HEK293 (cell line): Measurements from ENCODE around the gene MYZAP.

ENCODE experiments used
- CTCF ChIA-PET: fragments of 350-600 bp; formaldehyde crosslinking; extraction: SDS; loops from one replicate; lab custom pipeline; 2021; ENCODE audit warnings: antibody characterized with exemption; lab: Yijun Ruan, JAX
- POLR2A ChIA-PET: fragments of 300-600 bp; formaldehyde crosslinking; extraction: SDS; loops from one replicate; lab custom pipeline; 2020; ENCODE audit warnings: antibody characterized with exemption, inconsistent platforms; lab: Yijun Ruan, JAX
- H3K27ac ChIP-seq: fragments of 200-500 bp; sonication (Bioruptor generic); 2 replicates; pipeline ENCODE4 v1.5.1; 2014; ENCODE audit warnings: low read depth, low read length, control low read depth, inconsistent platforms; ENCODE audit errors: extremely low read depth
- H3K36me3 ChIP-seq, 2 experiments: fragments of 200-500 bp in 1 of 2; sonication (Bioruptor generic) in 1 of 2; 1 replicate in 1 of 2; 2 replicates in 1 of 2; pipeline ENCODE4 v1.5.1; 2014 to 2017; ENCODE audit warnings: inconsistent platforms in 2 of 2, low read length in 2 of 2; ENCODE audit not compliant: control insufficient read depth in 2 of 2, insufficient read depth in 1 of 2
- H3K4me1 ChIP-seq: fragments of 200-500 bp; sonication (Bioruptor generic); 2 replicates; pipeline ENCODE4 v1.5.1; 2014; ENCODE audit warnings: mild to moderate bottlenecking, low read length, inconsistent platforms; ENCODE audit not compliant: control insufficient read depth, insufficient read depth
- H3K4me3 ChIP-seq: 2 replicates; pipeline ENCODE4 v1.5.1; 2011; ENCODE audit warnings: low read depth, mild to moderate bottlenecking, control low read depth, low read length, moderate library complexity
- H3K9me3 ChIP-seq: fragments of 200-500 bp; sonication (Bioruptor generic); 2 replicates; pipeline ENCODE4 v1.5.1; 2014; ENCODE audit warnings: low read depth, low read length, inconsistent platforms; ENCODE audit not compliant: control insufficient read depth, insufficient read depth
- GLIS1 ChIP-seq: fragments of 450-650 bp; formaldehyde crosslinking; IDR thresholded peaks from 2 replicates; pipeline ENCODE4 v1.5.1; 2016; ENCODE audit warnings: missing biosample characterization, missing genetic modification characterization
- KLF8 ChIP-seq: fragments of 450-650 bp; formaldehyde crosslinking; IDR thresholded peaks from 2 replicates; pipeline ENCODE4 v1.5.1; 2016; ENCODE audit warnings: missing biosample characterization, missing genetic modification characterization
- OVOL3 ChIP-seq: fragments of 450-650 bp; formaldehyde crosslinking; IDR thresholded peaks from 2 replicates; pipeline ENCODE4 v1.5.1; 2016; ENCODE audit warnings: missing biosample characterization, missing genetic modification characterization
- YY2 ChIP-seq: fragments of 450-650 bp; formaldehyde crosslinking; IDR thresholded peaks from 2 replicates; pipeline ENCODE4 v1.5.1; 2016; ENCODE audit warnings: missing biosample characterization, missing genetic modification characterization
- ZBTB1 ChIP-seq: fragments of 450-650 bp; formaldehyde crosslinking; IDR thresholded peaks from 2 replicates; pipeline ENCODE4 v1.5.1; 2016; ENCODE audit warnings: missing biosample characterization, missing genetic modification characterization
- ZBTB17 ChIP-seq: fragments of 450-650 bp; formaldehyde crosslinking; IDR thresholded peaks from 2 replicates; pipeline ENCODE4 v1.5.1; 2016; ENCODE audit warnings: missing biosample characterization, missing genetic modification characterization
- ZIC2 ChIP-seq: fragments of 450-650 bp; formaldehyde crosslinking; IDR thresholded peaks from 2 replicates; pipeline ENCODE4 v1.5.1; 2016; ENCODE audit warnings: missing biosample characterization, missing genetic modification characterization
- ZNF121 ChIP-seq: fragments of 450-650 bp; formaldehyde crosslinking; IDR thresholded peaks from 2 replicates; pipeline ENCODE4 v1.5.1; 2016; ENCODE audit warnings: missing biosample characterization, missing genetic modification characterization
- ZNF16 ChIP-seq: fragments of 450-650 bp; formaldehyde crosslinking; IDR thresholded peaks from 2 replicates; pipeline ENCODE4 v1.5.1; 2016; ENCODE audit warnings: low read depth, missing biosample characterization, missing genetic modification characterization
- ZNF19 ChIP-seq: fragments of 450-650 bp; formaldehyde crosslinking; IDR thresholded peaks from 2 replicates; pipeline ENCODE4; 2016; ENCODE audit warnings: missing biosample characterization, missing genetic modification characterization, low read depth
- ZNF24 ChIP-seq: fragments of 450-650 bp; formaldehyde crosslinking; IDR thresholded peaks from 2 replicates; pipeline ENCODE4 v1.5.1; 2016; ENCODE audit warnings: missing biosample characterization, missing genetic modification characterization
- ZNF266 ChIP-seq: fragments of 450-650 bp; formaldehyde crosslinking; IDR thresholded peaks from 2 replicates; pipeline ENCODE4 v1.5.1; 2016; ENCODE audit warnings: missing biosample characterization, missing genetic modification characterization, low read depth
- ZNF302 ChIP-seq: fragments of 450-650 bp; formaldehyde crosslinking; IDR thresholded peaks from 2 replicates; pipeline ENCODE4 v1.5.1; 2016; ENCODE audit warnings: missing biosample characterization, missing genetic modification characterization, low read depth
- ZNF404 ChIP-seq: fragments of 450-650 bp; formaldehyde crosslinking; IDR thresholded peaks from 2 replicates; pipeline ENCODE4 v1.5.1; 2017; ENCODE audit warnings: missing biosample characterization, missing genetic modification characterization
- ZNF48 ChIP-seq: fragments of 450-650 bp; formaldehyde crosslinking; IDR thresholded peaks from 2 replicates; pipeline ENCODE4 v1.5.1; 2016; ENCODE audit warnings: missing biosample characterization, missing genetic modification characterization
- ZNF530 ChIP-seq: fragments of 450-650 bp; formaldehyde crosslinking; IDR thresholded peaks from 2 replicates; pipeline ENCODE4 v1.5.1; 2016; ENCODE audit warnings: low read depth, missing biosample characterization, missing genetic modification characterization
- ZNF585B ChIP-seq: fragments of 450-650 bp; formaldehyde crosslinking; IDR thresholded peaks from 2 replicates; pipeline ENCODE4 v1.5.1; 2016; ENCODE audit warnings: missing biosample characterization, missing genetic modification characterization
- TF ChIP-seq, protein P1 (sequence below): fragments of 450-650 bp; formaldehyde crosslinking; IDR thresholded peaks from 2 replicates; pipeline ENCODE4 v1.5.1; 2016; ENCODE audit warnings: missing biosample characterization, missing genetic modification characterization
- TF ChIP-seq, protein P2 (sequence below): fragments of 450-650 bp; formaldehyde crosslinking; IDR thresholded peaks from 2 replicates; pipeline ENCODE4 v1.5.1; 2016; ENCODE audit warnings: missing biosample characterization, missing genetic modification characterization
- TF ChIP-seq, protein P3 (sequence below): fragments of 450-650 bp; formaldehyde crosslinking; IDR thresholded peaks from 2 replicates; pipeline ENCODE4 v1.5.1; 2016; ENCODE audit warnings: missing biosample characterization, missing genetic modification characterization

Gene MYZAP

DNA sequence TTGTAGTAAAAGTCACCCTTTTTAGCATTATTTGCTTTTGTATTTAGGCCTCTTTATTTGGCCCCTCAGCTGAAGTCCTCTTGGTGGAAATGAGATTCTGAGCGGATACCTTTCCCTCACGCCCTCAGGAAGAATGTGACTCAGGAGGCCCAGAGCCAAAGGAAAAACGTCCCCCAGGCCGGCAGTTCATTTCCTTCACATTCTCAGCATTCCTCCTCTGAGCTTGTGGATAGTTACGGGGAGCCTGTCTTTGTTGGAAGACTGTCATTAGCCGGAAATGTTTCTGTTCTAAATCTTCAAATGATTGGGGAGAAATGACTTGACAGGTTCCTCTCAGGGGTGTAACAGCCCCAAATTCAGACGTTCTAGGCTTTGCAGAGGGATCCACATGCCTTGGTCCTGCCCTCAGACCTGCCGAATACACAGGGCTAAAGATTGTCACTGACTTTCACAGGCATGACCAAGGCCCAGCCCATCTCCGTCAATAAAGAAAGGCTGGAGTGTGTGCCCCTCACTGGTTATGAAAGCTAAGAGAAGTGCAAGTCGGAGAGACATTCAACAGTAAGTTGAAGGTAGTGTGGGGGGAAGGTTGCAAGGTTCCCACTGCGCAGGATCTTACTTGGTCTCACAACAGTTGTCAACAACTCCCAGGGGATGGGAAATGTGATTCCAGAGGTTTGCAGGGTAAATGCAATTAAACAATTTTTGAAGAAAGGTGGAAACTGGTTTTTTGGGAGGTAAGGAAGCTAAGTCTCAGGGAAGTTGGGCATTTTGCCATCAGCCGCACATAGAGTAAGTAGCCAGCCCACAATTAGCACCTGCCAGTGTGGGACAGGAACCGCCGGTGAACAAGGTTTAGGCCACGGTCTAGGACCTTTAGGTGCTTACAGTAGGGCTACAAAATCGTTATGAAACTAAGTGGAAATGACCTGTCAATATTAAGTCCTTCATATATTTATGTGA lies 39.7 kb upstream of the MYZAP start:
- Histone ChIP-seq H3K4me3 (no peak overlapping the region), H3K9me3 (no peaks in the 10 kb centered on the region), H3K36me3 (no peaks in the 10 kb centered on the region), H3K27ac (no peak overlapping the region), H3K4me1 (no peaks in the 10 kb centered on the region)
- ChIA-PET CTCF (interaction anchor here (0.6 to 2.7 kb wide), 7 partner anchors 8 to 228 kb away, joined by 3 to 9 read pairs (median 4); no protein-coding TSS in a partner anchor), POLR2A (no interaction called here)
- TF ChIP-seq YY2 (tag by site-specific recombination) (no peak), ZNF302 (no peak), ZBTB17 (tag by site-specific recombination) (no peak), ZNF266 (tag by site-specific recombination) (no peak), ZNF121 (no peak), OVOL3 (tag by site-specific recombination) (no peak), ZNF16 (tag by site-specific recombination) (no peak), ZNF530 (tag by site-specific recombination) (no peak)
- TF ChIP-seq, protein P1, sequence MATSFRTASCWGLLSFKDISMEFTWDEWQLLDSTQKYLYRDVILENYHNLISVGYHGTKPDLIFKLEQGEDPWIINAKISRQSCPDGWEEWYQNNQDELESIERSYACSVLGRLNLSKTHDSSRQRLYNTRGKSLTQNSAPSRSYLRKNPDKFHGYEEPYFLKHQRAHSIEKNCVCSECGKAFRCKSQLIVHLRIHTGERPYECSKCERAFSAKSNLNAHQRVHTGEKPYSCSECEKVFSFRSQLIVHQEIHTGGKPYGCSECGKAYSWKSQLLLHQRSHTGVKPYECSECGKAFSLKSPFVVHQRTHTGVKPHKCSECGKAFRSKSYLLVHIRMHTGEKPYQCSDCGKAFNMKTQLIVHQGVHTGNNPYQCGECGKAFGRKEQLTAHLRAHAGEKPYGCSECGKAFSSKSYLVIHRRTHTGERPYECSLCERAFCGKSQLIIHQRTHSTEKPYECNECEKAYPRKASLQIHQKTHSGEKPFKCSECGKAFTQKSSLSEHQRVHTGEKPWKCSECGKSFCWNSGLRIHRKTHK (tag by site-specific recombination), result no peak
- TF ChIP-seq, protein P2, sequence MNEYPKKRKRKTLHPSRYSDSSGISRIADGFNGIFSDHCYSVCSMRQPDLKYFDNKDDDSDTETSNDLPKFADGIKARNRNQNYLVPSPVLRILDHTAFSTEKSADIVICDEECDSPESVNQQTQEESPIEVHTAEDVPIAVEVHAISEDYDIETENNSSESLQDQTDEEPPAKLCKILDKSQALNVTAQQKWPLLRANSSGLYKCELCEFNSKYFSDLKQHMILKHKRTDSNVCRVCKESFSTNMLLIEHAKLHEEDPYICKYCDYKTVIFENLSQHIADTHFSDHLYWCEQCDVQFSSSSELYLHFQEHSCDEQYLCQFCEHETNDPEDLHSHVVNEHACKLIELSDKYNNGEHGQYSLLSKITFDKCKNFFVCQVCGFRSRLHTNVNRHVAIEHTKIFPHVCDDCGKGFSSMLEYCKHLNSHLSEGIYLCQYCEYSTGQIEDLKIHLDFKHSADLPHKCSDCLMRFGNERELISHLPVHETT, result no peak

DNA sequence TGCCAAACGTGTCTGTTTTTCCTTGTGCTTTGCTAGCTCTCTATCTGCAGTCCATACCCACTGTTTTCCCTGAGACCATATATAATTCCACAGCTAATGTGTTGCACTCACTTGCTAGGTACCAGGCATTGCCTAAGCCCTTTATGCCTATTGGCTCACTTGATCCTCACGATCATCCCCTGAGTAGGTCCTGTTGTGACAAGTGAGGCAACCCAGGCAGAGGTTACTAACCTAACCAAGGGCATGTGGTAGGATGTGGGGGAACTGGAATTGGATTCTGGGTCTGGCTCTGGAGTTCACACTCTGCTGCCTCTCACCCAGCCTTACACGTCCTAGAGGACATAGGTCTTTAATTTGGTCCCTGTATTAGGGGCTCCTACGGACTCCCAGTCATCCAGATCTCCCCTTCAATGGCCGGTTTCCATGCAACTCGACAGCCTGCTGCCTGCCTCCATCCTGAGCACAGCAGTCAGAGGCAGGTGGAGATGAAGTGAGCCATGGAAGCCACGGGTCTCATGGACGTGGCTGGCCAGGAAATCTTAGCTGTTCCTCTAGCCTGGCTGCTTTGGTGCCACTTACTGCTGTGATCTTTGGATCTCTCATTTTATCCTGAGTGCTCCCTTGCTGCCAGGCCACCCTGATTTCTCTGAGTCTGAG lies 38.9 kb upstream of the MYZAP start:
- TF ChIP-seq, protein P3, sequence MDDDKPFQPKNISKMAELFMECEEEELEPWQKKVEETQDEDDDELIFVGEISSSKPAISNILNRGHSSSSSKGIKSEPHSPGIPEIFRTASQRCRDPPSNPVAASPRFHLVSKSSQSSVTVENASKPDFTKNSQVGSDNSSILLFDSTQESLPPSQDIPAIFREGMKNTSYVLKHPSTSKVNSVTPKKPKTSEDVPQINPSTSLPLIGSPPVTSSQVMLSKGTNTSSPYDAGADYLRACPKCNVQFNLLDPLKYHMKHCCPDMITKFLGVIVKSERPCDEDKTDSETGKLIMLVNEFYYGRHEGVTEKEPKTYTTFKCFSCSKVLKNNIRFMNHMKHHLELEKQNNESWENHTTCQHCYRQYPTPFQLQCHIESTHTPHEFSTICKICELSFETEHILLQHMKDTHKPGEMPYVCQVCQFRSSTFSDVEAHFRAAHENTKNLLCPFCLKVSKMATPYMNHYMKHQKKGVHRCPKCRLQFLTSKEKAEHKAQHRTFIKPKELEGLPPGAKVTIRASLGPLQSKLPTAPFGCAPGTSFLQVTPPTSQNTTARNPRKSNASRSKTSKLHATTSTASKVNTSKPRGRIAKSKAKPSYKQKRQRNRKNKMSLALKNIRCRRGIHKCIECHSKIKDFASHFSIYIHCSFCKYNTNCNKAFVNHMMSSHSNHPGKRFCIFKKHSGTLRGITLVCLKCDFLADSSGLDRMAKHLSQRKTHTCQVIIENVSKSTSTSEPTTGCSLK, result no peak
- TF ChIP-seq ZNF24 (tag by site-specific recombination) (no peak), ZNF530 (tag by site-specific recombination) (no peak)
- Histone ChIP-seq H3K4me1 (no peaks in the 10 kb centered on the region), H3K27ac (no peak overlapping the region), H3K4me3 (no peak overlapping the region), H3K36me3 (no peaks in the 10 kb centered on the region), H3K9me3 (no peaks in the 10 kb centered on the region)
- ChIA-PET POLR2A (no interaction called here), CTCF (interaction anchor here (0.6 to 1.7 kb wide), 5 partner anchors 8 to 229 kb away, joined by 4 to 7 read pairs (median 5); no protein-coding TSS in a partner anchor)

DNA sequence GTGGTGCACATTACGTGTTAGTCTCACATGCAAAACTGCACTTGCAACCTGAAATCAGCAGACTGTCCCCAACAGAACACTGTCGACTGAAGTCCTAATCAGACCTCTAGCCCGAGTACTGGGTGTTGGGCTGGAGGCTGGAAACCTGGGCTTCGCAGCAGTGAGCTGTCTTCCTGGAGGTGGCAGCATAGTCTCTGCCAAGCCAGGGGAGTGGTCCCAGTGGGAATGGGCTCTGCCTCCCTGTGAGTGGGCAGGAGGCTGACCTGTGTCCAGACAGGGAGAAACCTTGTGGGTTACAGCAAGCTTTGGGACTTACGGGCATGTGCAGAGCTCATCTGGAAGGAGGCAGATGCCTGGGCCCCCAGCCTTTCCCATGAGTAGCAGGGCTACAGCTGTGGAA lies 38.2 kb upstream of the MYZAP start:
- POLR2A ChIA-PET, result no interaction called here
- Histone ChIP-seq H3K4me3 (no peak overlapping the region), H3K27ac (no peak overlapping the region), H3K4me1 (no peaks in the 10 kb centered on the region), H3K9me3 (no peaks in the 10 kb centered on the region), H3K36me3 (no peaks in the 10 kb centered on the region)
- no peak for TF ChIP-seq GLIS1 (tag by site-specific recombination)
- no peak for TF ChIP-seq ZBTB1 (tag by site-specific recombination)
- no peak for TF ChIP-seq KLF8
- no peak for TF ChIP-seq ZNF585B (tag by site-specific recombination)
- TF ChIP-seq ZNF48 (tag by site-specific recombination), result no peak
- no peak for TF ChIP-seq ZNF19
- TF ChIP-seq ZNF404 (tag by site-specific recombination), result no peak
- no peak for TF ChIP-seq ZIC2 (tag by site-specific recombination)
- CTCF ChIA-PET, result interaction anchor here (1.1 to 1.6 kb wide), 3 partner anchors 11 to 25 kb away, joined by 4 to 7 read pairs (median 6); no protein-coding TSS in a partner anchor
